NCI-H1436 (cell line): Measurements from ENCODE around the gene RASA2.
"Not testable (repeated sequence)": the region's sequence is repeated elsewhere in the genome, so short reads cannot be mapped to it uniquely, and the experiment has no call there.

ENCODE experiments used
- DNase-seq: peaks from one replicate; lab custom pipeline; 2025; lab: John Stamatoyannopoulos, UW

The RASA2 gene

DNA sequence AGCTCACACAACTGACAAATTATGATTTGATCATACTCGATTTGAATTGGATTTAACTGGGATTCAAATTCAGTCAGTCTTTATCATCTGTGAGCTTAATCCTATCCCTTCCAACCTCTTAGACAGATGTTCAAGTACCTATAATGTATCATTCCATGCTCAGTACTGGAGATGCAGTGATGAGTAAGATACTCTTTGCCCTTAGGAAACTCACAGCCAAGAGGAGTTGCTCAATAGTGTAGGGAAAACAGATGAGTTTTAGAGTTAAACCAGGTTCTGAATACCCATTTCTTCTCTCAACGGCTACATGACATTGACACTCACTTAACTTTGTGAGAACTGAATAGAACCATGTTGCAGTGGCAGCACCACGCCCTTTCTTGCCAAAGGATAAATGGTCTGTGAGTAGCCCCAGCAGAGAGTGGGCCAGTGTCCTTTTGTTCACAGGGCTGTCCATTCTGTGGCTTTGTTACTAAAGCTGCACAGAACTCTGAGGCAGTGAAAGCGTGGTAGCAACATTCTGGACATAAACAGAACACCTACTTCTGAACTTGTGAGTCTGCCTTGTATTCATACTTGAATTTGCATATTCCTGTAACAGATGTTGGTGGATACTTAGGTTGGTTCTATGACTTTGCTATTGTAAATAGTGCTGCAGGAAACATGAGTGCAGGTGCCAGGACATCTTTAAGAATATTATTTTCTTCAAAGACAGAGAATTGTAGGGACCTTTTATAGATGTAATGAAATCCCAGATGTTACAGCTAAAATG lies 91.6 kb downstream of the RASA2 start:
- DNase-seq: no peak

DNA sequence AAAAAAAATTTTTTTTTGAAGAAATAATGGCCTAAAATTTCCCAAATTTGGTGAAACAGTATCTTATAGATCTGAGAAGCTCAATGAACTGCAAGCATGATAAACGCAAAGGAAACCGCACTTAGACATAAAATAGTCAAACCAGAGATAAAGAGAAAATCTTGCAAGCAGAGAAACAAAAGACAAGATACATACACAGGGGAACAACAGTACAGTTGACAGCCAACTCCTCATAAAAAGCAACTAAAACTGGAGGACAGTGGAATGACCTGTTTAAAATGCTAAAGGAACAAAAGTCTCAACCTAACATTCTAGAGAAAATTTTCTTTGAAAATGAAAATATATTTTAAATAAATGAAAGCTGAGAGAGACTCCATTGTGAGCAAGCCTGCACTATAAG lies 107.5 kb downstream of the RASA2 start:
- DNase-seq: no peak

DNA sequence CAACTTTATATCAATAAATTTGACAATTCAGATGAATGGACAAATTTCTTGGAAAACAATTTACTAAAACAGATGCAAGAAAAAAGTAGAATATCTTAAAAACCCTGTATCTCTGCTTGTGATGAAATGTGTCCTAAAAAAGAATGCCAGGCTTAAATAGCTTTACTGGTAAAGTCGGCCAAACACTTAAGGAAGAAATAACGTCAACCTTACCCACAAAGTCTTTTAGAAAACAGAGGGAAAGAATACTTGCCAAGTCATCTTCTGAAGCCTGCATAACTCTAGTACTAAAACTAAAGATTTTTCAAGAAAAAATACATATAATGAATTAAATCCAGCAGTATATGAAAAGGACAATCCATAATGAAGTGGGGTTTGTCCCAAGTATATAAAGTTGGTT lies 111.1 kb downstream of the RASA2 start:
- no peak for DNase-seq

DNA sequence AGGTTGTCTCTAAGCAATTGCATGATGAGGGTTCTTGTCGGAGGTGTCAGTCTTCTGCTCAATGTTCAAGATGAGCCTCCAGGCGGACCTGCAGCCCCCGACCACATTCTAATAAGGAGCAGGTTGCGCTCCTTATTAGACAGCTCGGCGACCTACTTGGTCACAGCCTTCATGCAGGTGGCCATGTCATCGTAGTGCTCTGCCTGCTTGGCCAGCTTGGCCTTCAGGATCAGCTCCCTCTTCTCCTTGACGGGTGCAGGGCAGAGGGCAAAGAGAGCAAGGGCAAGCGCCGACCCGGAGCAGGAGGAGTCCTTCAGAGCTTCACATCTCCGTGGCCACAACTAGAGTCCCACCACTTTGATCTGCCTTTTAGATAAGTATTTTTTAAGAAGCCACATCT lies 113.5 kb downstream of the RASA2 start:
- DNase-seq: no peak

DNA sequence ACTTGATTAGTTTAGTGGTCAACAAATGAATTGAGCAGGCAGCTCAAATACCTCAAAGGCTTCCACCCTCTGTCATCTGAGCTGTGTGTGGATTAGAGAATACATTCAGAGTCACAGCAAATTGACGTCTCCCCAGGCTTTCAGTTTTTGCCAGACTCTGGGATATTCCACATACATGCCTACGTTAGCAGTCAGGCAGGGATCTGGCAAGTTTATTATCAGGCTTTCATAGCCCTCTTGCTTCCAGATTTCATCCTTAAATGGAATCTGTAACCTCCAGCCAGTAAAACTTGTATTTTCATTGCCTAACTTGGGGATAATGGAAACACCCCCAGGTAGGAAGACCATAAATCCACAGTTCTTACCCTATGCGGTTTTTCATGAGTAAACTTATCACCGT lies 115.9 kb downstream of the RASA2 start:
- DNase-seq: no peak

DNA sequence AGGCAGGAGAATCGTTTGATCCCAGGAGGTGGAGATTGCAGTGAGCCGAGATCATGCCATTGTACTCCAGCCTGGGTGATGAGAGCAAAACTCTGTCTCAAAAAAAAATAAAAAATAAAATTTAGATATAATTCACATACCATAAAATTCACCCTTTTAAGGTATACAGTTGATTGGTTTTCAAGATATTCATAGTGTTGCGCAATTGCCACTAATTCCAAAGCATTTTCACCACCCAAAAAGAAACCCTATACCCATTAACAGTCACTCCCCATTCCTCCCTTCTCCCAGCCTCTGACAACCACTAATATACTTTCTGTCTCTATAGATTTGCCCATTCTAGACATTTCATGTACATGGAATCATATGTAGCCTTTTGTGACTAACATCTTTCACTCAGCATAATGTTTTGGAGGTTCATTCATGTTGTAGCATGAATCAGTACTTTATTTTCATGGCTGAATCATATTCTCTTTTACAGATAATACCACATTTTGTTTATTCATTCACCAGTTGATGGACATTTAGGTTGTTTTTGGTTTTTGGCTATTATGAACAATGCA lies 116.7 kb downstream of the RASA2 start:
- DNase-seq: no peak

DNA sequence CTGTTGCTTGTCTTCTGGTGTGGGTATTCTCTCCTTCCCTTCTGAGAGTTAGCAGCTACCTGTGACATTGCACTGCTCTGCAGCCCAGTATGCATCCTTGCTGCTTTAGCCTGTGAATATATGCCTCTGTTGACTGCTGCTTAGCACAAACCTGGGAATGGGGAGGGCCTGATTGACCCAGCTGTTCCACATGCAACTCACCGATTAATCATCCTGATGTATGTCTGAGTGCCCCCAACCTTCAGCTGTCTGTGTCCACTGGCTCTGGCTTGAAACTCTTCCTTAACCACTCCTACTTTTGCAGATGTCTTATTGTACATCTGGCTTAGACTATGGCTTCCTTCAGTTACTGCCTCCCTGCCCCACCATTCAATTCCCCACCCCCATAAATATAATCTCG lies 119.1 kb downstream of the RASA2 start:
- no peak for DNase-seq

DNA sequence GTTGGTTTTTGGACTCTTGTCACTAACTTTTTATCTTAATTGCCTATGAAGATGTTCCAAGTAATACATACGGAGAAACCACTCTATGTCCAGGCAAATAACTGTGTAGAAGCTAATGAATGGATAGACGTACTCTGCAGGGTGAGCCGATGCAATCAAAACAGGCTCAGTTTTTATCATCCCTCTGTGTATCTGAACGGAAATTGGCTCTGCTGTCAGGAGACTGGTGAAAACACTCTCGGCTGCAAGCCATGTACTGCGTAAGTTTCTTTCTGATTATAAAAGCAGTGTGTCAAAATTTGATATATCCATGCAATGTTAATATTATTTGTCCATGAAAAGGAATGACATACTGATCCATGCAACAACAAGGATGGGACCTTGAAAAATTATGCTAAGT lies 121.6 kb downstream of the RASA2 start:
- no peak for DNase-seq

DNA sequence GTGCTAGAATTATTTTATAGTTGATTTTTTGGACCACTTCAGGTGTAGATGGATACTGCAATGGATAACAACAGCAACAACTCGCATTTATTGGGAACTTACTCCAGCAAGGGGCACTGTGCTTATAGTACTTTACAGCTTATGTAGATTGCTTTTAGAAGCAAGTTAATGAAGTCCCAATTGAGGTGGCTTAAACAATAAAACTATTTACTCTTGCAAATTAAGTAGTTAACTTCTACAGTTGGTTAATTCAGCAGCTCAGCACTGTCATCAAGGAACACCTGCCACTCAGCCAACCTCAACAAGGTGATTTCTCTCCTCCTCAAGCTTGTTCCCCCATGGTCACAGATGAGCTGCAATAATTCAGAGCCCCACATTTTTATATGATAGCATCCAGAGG lies 124.1 kb downstream of the RASA2 start:
- DNase-seq: peak; percentile 80

DNA sequence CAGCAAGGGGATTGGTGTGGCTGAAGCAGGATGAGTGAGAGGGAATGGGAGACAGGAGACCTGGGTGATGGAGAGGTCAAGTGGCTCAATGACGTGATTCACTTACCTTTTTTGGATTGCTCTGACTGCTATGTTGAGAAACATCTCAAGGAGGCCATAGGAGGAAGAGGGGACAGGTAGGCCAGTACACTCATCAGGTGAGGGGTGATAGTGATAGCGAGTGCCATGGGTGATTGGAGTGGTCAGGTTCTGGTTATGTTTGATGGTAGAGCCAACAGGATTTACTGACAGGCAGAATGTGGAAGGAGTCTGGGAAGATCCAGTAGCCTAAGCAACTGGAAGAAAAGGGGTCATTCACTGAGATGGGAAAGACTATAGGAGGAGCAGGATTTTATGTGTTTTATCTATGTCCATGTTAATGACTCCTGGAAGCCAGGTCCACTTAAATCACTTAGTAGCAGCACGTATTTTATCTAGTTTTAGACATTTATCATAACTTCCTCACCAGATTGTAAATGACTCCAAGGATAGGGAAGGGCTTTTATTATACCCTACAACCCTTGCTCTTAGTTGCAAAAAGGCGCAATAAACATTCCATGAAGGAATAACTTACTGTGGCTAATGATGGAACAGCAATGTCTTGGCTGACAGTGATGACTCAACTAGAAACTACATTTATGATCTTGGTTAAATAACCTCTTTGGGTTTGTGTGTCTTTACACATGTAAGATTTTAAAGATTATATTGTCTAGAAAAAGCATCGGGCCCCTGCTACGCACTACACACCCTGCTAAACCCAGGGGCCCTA lies 131.5 kb downstream of the RASA2 start:
- DNase-seq: no peak

DNA sequence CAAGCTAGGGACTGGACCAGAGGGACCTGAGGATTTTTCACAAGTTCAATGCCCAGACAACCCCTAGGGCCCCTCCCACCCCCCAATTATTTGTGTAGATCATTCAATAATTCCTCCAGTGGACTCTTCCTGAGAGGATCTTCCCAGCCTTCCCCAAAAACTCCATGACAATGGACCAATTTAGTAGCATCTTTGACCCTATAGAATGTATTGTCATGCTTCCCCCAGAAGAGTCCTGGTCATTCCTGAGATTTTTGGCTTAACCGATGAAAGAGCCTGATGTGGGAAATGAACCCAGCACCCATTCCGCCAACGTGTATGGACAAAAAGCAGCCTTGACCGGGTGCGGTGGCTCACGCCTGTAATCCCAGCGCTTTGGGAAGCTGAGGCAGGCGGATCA lies 132.1 kb downstream of the RASA2 start:
- DNase-seq: no peak

DNA sequence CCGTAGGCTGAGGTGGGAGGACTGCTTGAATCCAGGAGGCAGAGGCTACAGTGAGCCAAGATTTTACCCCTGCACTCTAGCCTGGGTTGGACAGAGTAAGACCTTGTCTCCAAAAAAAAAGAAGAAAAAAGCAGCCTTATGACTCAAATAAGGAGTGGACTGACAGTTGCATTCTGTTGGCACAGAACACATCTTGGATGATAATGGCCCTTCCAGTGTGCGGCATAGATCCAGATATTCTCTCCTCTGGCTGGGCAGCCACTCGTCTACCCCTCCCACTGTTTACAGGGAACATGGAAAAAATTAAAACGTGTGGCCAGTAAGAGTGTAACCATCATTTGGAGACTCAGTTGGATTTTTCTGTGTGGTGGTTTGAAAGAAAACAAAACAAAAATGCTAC lies 132.6 kb downstream of the RASA2 start:
- DNase-seq: no peak

DNA sequence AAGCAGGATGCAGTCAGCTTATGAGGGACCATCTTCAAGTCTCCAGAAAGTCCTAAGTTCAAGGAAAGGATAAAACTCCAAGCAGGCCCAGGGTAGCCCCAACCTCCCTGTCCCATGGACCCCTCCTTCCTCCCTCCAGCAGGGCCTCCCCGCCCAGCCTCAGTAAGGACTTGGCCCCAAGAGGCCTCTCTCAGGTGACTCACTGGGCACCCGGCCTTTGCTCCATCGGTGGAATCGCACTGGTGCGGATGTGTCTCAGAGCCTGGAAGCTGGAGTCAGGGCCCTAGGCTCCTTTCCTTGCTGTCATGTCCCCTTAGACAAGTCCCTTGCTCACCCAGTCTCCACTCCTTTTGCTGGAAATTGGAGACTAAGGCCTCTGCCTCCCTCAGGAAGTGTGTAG lies 136.9 kb downstream of the RASA2 start:
- no peak for DNase-seq

DNA sequence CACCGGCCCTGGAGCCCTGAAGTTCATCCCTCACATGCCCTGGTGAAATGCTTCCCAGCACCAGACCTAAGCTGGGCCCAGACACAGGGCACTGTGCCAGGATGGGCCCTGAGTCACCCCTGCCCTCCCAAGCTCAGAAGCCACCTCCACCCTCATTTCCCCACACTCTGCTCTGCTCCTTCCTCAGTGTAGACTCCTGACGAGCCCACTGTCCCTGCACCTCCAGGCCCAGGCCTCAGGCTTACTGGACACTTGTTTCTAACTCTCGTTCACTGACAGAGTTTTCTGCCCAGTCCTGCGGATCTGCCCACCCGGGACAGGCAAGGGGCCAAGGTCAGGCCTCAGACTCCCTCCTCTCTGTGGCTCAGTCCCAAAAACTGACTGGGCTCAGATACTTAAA lies 138.7 kb downstream of the RASA2 start:
- DNase-seq: no peak

DNA sequence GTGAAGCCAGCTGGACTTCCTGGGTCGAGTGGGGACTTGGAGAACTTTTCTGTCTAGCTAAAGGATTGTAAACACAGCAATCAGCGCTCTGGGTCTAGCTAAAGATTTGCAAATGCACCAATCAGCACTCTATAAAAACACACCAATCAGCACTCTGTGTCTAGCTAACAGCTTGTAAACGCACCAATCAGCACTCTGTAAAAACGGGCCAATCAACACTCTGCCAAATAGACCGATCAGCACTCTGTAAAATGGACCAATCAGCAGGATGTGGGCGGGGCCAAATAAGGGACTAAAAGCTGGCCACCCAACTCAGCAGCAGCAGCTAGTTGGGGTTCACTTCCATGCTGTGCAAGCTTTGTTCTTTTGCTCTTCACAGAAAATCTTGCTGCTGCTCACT lies 141.5 kb downstream of the RASA2 start:
- not testable (repeated sequence) for DNase-seq

DNA sequence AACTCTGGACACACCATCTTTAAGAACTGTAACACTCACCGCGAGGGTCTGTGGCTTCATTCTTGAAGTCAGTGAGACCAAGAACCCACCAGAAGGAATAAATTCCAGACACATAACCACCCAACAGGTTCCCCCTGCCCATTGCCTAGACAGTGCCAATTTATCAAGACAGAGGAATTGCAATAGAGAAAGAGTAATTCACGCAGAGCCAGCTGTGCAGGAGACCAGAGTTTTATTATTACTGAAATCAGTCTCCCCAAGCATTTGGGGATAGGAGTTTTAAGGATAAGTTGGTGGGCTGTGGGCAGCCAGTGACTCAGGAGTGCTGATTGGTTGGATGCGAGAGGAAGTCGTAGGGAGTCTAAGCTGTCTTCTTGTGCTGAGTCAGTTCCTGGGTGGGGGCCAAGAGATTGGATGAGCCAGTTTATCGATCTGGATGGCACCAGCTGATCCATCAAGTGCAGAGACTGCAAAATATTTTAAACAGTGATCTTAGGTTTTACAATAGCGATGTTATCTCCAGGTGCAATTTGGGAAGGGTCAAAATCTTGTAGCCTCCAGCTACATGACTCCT lies 142.1 kb downstream of the RASA2 start:
- DNase-seq: not testable (repeated sequence)

DNA sequence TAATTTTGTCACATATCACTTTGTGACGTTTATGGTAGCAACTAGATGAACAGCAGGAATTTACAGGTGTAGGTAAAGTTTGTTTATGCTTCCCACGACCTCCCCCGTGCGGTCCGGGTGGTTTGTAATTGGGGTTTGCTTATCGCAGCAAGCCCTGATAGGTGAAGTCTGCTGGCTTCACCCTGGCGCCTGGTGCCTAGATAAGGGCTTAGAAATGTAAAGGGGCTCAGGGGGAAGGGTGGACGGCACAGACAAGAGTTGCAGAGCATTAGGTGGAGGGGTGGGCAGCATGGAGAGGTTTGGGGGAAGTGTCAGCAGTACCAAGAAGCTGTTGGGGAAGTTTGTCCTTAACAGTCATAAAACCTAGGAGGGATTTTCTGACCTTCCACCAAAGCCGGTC lies 143.1 kb downstream of the RASA2 start:
- DNase-seq: no peak

DNA sequence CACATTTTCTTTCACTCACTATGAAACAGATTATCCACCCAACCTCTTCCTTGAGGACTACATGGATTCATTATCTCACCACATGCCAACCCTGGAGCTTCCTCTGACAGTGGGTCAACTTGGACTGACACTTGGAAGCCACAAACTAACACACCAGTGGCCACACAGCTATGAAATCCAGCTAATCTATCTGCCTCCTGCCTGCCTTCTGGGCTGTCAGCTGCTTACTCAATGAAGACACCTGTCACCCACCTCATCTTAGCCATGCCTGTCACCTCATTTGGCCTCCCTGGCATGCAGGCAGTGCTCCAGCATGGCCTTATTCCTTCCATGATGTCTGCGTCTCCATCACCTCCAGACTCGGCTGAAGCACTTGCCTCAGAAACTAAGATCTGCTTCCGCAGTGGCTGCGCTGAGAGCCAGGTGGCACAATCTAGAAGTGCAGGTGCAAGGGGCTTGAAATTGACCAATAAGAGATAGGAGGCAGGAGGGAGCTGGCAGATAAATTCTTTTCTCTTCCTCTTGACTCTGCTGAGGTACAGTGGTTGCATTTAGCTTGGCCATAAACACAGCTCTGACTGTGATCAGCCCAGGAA lies 146.1 kb downstream of the RASA2 start:
- DNase-seq: peak; percentile 35

DNA sequence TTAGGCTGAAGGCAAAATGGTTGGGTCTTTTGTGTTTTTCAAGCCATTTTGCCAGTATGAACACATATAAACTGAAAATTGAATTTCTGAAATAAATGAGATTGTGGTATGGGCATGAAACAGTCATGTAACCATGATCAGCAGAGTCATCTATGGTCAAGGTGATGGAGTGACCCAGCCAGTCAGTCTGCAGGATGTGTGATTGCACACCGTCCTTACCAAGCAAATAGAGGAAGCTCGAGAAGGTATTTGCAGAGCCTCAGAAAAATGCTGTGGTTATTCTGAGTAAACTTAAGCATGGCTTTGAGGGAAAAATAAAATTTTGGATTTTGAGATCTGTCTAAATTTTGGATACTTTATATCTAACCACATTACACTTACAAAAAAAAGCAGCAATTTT lies 155.4 kb downstream of the RASA2 start:
- no peak for DNase-seq

DNA sequence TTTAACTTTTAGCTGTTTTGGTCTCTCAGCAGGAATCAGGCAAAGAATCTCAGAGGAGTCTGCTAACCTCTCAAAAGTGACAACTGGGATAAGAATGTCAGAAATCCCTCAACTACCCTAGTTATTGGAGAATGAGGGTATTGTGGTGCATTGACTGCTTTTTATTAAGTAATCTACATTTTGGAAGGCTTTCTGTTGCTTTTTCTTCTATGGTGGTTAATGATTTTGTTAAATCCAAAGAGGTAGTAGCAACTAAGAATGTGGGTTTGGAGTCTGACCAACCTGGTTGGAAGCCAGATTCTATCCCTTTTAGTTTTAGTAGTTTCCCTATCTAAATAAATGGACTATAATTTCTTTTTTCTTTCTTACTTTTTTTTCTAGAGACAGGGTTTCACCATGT lies 156.6 kb downstream of the RASA2 start:
- no peak for DNase-seq

DNA sequence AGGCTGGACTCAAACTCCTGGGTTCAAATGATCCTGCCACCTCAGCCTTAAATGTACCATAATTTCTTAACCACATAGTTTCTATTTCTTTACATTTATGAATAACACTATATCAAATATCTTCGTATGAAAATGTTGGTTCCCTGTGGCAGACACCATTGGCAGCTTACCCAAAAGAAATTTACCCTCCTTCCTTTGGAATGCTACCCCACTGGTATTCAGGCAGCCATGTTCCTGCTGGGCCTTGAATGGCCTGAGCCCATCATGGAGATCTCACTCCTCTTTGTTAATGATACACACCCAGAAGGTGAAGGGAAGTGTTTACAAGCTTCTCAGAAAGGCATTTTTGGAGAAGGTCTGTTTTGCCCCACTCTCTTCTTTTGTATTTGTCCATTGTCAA lies 157.0 kb downstream of the RASA2 start:
- DNase-seq: no peak

DNA sequence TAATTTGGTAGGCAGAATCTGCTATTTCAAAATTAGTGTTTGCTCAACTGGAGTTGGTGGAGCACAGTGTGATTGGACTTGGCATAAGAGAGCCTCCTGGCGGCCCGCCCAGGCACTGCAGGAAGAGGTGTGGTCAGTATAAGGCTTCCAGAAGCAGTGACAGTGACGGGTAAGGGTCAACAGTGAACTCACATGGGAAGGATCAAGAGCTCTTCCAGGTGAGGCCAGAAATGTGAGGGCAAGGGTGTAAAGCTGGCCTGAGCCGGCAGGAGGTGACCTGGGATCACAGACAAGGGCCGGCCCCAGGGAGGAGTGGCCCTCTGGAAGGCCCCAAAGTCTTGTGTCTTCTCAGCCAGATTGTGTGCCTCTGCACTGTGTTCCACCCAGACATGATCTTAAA lies 158.1 kb downstream of the RASA2 start:
- peak; percentile 28 for DNase-seq
